Transverse colon (tissue), 4 donors: ENCODE results near the gene GPR39. TPM values are rescaled to one million over a fixed set of nuclear protein-coding genes. Genes with fewer than 3 reads are reported as not detected.

Experiments
- DNase-seq: peaks from one replicate; pipeline ENCODE4 v3.0.0-alpha.2; 2019
- H3K27ac ChIP-seq, 4 donors: fragments of 200-600 bp; sonication (generic); 2 replicates each; pipeline ENCODE4 v1.5.1; 2016 to 2018; ENCODE audit warnings: inconsistent platforms in 4 of 4
- H3K27me3 ChIP-seq: fragments of 200-600 bp; sonication (generic); 2 replicates; pipeline ENCODE4 v1.5.1; 2017; ENCODE audit warnings: inconsistent platforms
- H3K36me3 ChIP-seq, 4 donors: fragments of 200-600 bp; sonication (generic); 2 replicates each; pipeline ENCODE4 v1.5.1; 2017 to 2019; ENCODE audit warnings: inconsistent platforms in 4 of 4
- H3K4me1 ChIP-seq, 4 donors: fragments of 200-600 bp; sonication (generic); 2 replicates each; pipeline ENCODE4 v1.5.1; 2017 to 2020; ENCODE audit warnings: inconsistent platforms in 4 of 4
- H3K4me3 ChIP-seq, 4 donors: fragments of 200-600 bp; sonication (generic); 1 replicate in 1 of 4; 2 replicates in 3 of 4; pipeline versions ENCODE4 v1.5.1 to v1.6.1; 2017 to 2019; ENCODE audit warnings: inconsistent platforms in 4 of 4
- H3K9me3 ChIP-seq, 2 donors: fragments of 200-600 bp; sonication (generic); 2 replicates each; pipeline ENCODE4 v1.5.1; 2017 to 2019; ENCODE audit warnings: inconsistent platforms in 2 of 2
- CTCF ChIP-seq, 5 experiments: fragments of 200-600 bp in 3 of 5; fragments of 450-650 bp in 2 of 5; sonication (generic) in 3 of 5; IDR thresholded peaks; 1 replicate in 2 of 5; 2 replicates in 3 of 5; pipeline ENCODE4 v1.5.1; 2016 to 2017; ENCODE audit warnings: antibody characterized with exemption in 5 of 5, inconsistent platforms in 3 of 5, mild to moderate bottlenecking in 2 of 5, moderate library complexity in 1 of 5
- EP300 ChIP-seq: sonication (generic); formaldehyde crosslinking; IDR thresholded peaks from one replicate; pipeline ENCODE4 v1.6.1; 2017; ENCODE audit warnings: antibody characterized with exemption, low read depth
- POLR2A ChIP-seq: fragments of 450-650 bp; IDR thresholded peaks from one replicate; pipeline ENCODE4 v1.6.1; 2016; ENCODE audit warnings: antibody characterized with exemption, mild to moderate bottlenecking, moderate library complexity
- POLR2AphosphoS5 ChIP-seq, 3 donors: sonication (generic); formaldehyde crosslinking; IDR thresholded peaks; one replicate each; pipeline ENCODE4 v1.6.1; 2016; ENCODE audit warnings: antibody characterized with exemption in 3 of 3
- WGBS, 2 donors: methylation state at CpG; one replicate each; pipeline ENCODE4 v1.1.5; 2018; ENCODE audit warnings: low coverage in 1 of 2; 5-methylcytosine and 5-hydroxymethylcytosine counted together
- in situ Hi-C, 4 donors: fragments of 200-750 bp; cut with MboI; loops; one replicate each; pipeline versions ENCODE4 v1.15.0 to v1.15.1; 2017; ENCODE audit warnings: low sequenced_read_pairs in 3 of 4, low pct_ligation_motif_present in 1 of 4, low pct_unique_long_range_greater_than_20kb in 1 of 4
- intact Hi-C: fragments of 100-400 bp; cut with DNase I; formaldehyde crosslinking; loops from one replicate; pipeline ENCODE4 v1.15.1; 2023; ENCODE audit warnings: low total_unique reads
- total RNA-seq, 4 donors: library from RNA; depleted of rRNA; stranded (reverse); fragments of >200 nt; gene quantifications; one replicate each; pipeline ENCODE4 v1.1.0, GENCODE V29; 2016

GPR39 gene
- total RNA-seq, 4 donors from 2014 or later: 26.3 to 85.3 (median 39.6) TPM

DNA sequence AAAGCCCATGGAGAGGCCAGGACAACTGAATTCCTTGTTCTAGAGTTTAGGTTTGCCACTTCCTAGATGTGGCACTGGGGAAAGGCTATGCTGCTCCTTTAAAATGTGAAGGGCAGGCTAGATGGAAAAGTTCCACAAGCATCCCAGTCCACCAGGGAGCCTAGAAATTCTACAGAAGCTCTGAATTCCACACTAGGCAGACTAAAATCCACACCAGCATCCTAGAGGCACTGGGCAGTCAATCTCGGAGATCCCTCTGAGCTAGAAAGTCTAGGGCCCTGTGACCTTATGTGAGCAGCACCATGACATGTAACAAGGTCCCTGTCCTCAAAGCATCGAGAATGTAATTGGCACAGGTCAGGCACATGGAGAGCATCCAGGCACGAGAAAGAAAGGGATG, 181.9 kb downstream of the GPR39 start:
- 71 to 75% methylated on average over 2 to 3 of the region's 3 CpGs for WGBS, 2 donors
- H3K4me1 ChIP-seq: no peaks in the 10 kb centered on the region
- H3K27me3 ChIP-seq: no peaks in the 10 kb centered on the region
- no peaks in the 10 kb centered on the region for H3K36me3 ChIP-seq
- TF ChIP-seq CTCF (IDR thresholded peaks at IDR 0.05): no peak
- no peak for TF ChIP-seq POLR2AphosphoS5 (IDR thresholded peaks at IDR 0.05)
- no peak for TF ChIP-seq POLR2A
- TF ChIP-seq EP300: no peak
- H3K4me3 ChIP-seq: no peak overlapping the region
- DNase-seq: no peak
- H3K27ac ChIP-seq: no peak overlapping the region
- no peaks in the 10 kb centered on the region for H3K9me3 ChIP-seq
- intact Hi-C loops: no loop called here
- in situ Hi-C loops: no loop called here

GRCh38 chr2:132599556-132599955, 183.0 kb downstream of the GPR39 start:
- 94 to 96% methylated on average over 4 of the region's 4 CpGs for WGBS, 2 donors
- in situ Hi-C loops (no loop called here), intact Hi-C loops (no loop called here)
- Histone ChIP-seq H3K4me1 (no peaks in the 10 kb centered on the region), H3K27me3 (no peaks in the 10 kb centered on the region), H3K9me3 (no peaks in the 10 kb centered on the region), H3K36me3 (no peaks in the 10 kb centered on the region), H3K27ac (no peak overlapping the region), H3K4me3 (no peak overlapping the region)
- no peak for DNase-seq
- no peak for TF ChIP-seq EP300
- TF ChIP-seq POLR2AphosphoS5 (IDR thresholded peaks at IDR 0.05): no peak
- no peak for TF ChIP-seq POLR2A
- TF ChIP-seq CTCF (IDR thresholded peaks at IDR 0.05): no peak

GRCh38 chr2:132604561-132604960, 188.0 kb downstream of the GPR39 start:
- WGBS, 2 donors: 88 to 100% methylated on average over 1 of the region's 1 CpG

DNA sequence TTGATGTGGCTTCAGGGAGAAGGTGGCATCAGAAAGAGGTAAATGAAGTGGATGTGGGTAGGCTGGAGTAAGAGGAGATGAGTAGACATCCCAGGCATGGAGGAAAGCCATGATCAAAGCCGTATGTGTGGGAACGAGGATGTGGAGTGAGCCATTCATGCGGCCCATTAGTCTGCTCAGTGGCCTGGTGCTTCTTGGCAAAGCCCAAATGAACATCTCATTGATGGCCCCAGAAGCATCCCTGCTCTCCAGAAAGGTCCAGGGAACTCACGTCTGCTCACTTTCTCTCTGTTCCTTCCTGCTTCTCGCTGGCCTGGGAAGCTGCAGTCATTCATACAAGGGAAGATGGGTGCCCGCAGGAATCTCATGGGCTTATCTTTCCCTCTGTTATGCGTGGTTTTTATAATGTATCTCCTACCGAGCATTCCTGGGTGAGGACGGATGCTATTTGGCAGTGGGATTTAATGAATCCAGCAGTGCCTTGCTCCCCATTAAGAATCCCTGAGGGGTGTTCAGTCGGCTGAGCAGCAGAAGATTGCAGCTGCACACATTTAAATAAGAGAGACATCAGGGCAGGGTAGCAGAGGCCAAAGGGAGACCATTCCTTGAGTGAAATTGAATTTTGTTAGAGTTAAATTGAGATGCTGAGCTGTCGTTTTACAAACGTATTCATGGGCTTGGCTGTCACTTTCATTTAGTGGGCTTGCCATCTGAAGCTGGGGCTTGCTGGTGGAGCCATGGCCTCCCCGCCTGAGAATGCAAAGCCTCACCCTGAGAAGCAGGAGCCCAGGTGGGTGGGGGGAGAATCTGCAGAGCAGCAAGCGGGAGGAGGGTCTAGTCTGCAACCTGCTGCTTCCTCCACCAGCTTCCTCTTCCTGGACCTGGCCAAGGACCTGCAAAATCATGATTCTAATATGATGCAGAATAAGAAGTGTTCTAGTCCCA, 188.9 kb downstream of the GPR39 start:
- Histone ChIP-seq H3K36me3 (no peaks in the 10 kb centered on the region), H3K4me1 (no peaks in the 10 kb centered on the region), H3K27ac (no peak overlapping the region), H3K4me3 (no peak overlapping the region), H3K9me3 (no peaks in the 10 kb centered on the region), H3K27me3 (no peaks in the 10 kb centered on the region)
- intact Hi-C loops: loop anchor here (2.0 kb wide), 1 partner anchor 247 kb away; no protein-coding TSS in a partner anchor
- 73 to 79% methylated on average over 9 to 14 of the region's 14 CpGs for WGBS, 2 donors
- no peak for DNase-seq
- in situ Hi-C loops: no loop called here
- TF ChIP-seq POLR2AphosphoS5 (IDR thresholded peaks at IDR 0.05): no peak
- no peak for TF ChIP-seq POLR2A
- no peak for TF ChIP-seq CTCF (IDR thresholded peaks at IDR 0.05)
- no peak for TF ChIP-seq EP300

More at GRCh38 chr2:132604561-132604960, 188.0 kb downstream of the GPR39 start:
- in situ Hi-C loops (no loop called here), intact Hi-C loops (no loop called here)
- no peak overlapping the region for H3K4me3 ChIP-seq
- no peak for TF ChIP-seq POLR2AphosphoS5 (IDR thresholded peaks at IDR 0.05)
- no peaks in the 10 kb centered on the region for H3K4me1 ChIP-seq
- no peaks in the 10 kb centered on the region for H3K27me3 ChIP-seq
- no peak overlapping the region for H3K27ac ChIP-seq
- DNase-seq: no peak
- H3K36me3 ChIP-seq: no peaks in the 10 kb centered on the region
- H3K9me3 ChIP-seq: no peaks in the 10 kb centered on the region
